NCI-H1105 (cell line): ENCODE results near the gene ATP6V1C2.

Source experiments
- DNase-seq: peaks from one replicate; lab custom pipeline; 2025; lab: John Stamatoyannopoulos, UW

Gene ATP6V1C2

GRCh38 chr2:10721396-10722251 is at the start of gene ATP6V1C2:
TSS of gene ATP6V1C2 (plus strand) at chr2:10721630. CDS start at chr2:10722850, 1,220 bp downstream.
- DNase-seq: peak; percentile 25

DNA sequence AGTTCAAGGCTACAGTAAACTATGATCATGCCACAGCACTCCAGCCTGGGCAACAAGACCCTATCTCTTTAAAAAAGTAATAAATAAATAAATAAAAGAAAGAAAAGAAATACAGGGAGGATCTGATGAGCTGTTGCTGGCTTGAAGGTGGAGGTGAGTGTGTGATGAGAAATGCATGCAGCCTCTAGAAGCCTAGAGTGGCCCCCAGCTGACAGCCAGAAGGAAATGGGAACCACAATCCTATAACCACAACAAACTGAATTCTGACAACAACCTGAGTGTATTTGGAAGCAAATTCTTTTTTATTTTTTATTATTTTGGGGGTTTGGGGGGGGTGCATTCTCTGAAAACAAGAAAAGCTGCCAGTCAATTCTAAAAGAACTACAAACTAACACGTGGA is 46.3 kb upstream of the ATP6V1C2 start:
- no peak for DNase-seq

DNA sequence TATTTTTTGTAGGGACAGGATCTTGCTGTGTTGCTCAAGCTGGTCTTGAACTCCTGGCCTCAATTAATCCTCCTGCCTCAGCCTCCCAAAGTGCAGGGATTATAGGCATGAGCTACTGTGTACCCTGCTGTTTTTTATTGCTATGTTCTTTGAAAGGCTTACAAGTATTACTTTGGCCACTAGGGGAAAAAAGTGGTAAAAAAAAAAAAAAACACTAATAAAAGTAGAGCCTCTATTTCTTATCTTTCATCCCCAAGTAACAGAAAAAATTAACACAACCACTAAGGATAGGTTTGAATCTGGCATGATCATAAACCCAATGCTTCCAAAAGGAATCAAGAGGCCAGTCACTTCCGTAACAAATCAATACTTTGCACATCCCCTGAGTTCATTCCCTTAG is 43.2 kb upstream of the ATP6V1C2 start:
- DNase-seq: no peak

GRCh38 chr2:10680214-10680613 is 41.2 kb upstream of the ATP6V1C2 start:
- DNase-seq: no peak

DNA sequence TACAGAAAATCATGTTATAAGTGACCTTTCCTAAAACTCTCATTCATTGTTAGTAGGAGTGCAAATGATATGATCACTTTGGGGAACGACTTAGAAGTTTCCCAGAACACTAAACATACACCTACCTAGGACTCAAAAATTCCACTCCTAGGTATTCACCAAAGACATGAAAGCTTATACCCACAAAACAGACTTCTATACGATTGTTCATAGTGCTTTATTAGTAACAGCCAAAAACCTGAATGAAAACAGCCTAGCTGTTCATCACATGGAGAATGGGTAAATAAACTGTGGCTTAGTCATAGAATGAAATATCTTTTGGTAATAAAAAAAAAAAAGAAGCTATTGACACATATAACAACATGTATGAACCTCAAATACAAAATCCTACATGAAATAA is 40.5 kb upstream of the ATP6V1C2 start:
- DNase-seq: no peak

DNA sequence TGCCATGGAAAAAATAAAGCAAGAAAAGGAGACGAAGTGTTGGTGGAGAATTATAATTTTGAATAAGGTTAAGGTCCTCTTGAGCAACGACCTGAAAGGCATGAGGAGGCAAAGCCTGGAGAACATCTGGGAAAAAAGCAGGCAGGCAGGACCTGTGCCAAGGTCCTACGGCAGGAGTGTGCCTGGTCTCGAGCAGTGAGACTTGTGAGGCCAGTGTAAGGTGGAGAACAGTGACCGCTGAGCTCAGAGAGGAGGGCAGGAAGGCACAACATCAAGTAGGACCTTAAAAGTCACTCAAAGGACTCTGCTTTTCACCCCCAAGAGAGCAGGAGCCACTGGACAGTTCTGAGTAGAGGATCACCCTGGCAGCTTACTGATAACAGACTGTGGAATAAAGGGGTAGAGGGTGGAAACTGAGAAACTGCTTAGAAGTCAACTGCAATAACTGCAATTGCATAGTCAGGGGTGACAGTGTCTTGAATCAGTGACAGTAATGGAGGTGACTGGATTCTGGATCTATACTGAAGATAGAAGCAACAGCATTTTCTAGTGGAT is 35.2 kb upstream of the ATP6V1C2 start:
- no peak for DNase-seq

- no peak for DNase-seq
Measured at GRCh38 chr2:10688921-10689807, 32.3 kb upstream of the ATP6V1C2 start.

DNA sequence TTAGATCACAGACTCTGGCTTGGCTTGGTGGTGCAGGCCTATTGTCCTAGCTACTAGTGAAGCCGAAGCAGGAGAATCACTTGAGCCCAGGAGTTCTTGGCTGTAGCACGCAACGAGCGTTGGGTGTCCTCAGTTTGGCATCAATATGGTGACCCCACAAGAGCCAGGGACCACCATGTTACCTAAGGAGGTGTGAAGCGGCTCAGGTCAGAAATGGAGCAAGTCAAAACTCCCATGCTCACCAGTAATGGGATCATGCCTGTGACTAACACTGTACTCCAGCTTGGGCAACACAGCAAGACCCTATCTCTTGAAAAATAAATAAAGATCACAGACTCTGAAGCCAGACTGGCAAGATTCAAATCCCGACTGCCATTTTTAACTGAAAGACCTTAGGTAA is 29.9 kb upstream of the ATP6V1C2 start:
- no peak for DNase-seq

- no peak for DNase-seq
Measured at GRCh38 chr2:10700078-10700803, 21.2 kb upstream of the ATP6V1C2 start.

DNA sequence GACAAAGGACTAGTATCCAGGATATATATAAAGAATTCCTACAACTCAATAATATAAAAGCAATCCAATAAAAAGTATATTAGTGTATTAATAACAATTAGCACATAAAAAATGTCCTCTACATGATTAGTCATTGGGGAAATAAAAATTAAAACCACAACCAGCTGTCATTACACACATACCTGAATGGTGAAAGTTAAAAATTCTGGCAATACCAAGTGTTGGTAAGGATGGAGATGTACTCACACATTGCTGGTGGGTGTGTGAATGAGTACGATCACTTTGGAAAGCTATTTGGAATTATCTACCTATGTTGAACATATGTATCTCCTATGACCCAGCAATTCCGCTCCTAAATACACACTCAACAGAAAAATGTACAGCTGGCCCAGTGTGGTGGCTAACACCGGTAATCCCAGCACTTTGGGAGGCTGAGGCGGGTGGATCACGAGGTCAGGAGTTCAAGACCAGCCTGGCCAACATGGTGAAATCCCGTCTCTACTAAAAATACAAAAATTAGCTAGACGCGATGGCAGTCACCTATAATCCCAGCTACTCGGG is 17.3 kb upstream of the ATP6V1C2 start:
- no peak for DNase-seq

DNA sequence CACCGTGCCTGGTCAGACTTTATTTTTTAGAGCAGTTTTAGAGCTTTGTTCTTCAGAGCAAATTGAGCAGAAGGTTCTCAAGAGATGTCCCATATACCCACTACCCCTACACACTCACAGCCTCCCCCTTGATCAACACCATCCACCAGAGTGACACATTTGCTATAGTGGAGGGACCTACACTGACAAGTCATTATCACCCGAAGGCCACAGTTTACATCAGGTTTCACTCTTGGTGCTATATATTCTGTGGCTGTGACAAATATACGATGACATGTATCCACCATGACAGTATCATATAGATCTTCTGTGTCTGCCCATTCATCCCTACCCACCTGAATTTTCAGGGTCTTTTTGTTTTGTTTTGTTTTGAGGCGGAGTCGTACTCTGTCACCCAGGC is 15.4 kb upstream of the ATP6V1C2 start:
- DNase-seq: no peak

- no peak for DNase-seq
Measured at GRCh38 chr2:10707831-10708230, 13.6 kb upstream of the ATP6V1C2 start.

GRCh38 chr2:10709290-10709939 is 12.0 kb upstream of the ATP6V1C2 start:
- DNase-seq: peak; percentile 10

GRCh38 chr2:10712185-10712809 is 9.1 kb upstream of the ATP6V1C2 start:
- no peak for DNase-seq

DNA sequence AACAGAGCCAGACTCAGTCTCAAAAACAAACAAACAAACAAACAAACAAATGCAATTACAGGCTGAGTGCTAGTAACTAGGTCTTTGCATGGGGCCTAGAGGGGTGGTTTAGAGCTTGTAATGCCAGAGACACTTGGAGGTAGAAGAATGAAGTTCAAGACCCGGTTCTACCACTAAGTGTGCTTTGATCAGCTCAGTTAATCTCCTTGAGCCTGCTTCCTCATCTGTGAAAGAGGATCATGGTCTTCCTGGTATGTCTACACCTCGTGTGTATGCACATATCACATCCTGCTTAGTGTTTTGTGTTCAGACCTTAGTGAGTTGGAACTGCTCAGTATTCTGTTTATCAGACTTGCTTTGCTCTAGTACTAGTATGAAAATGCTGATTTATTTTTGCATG is 4.8 kb upstream of the ATP6V1C2 start:
- DNase-seq: no peak

GRCh38 chr2:10717628-10718027 is 3.8 kb upstream of the ATP6V1C2 start:
- no peak for DNase-seq

GRCh38 chr2:10720306-10720705 is 1.1 kb upstream of the ATP6V1C2 start:
- no peak for DNase-seq

DNA sequence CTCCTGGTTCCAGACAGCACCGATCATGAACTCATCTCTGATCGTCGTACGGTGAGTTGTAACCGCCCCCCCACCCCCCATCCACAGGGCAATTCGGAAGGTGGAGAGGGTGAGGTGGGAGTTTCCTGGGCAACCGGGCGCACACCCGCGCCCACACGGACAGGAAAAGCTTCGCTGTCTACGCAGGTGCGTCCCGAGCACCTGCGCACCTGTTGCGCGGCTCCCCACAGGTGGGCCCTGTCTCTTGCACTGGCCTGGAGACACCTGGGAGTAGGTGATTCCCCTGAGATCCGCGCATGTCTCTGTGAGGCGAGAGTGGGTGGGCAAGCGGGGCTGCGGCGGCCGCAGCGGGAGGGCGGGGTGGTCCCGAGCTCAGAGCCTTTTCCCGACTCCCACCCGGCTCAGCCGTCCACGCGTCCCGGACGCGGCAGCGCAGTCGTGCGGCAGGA is 459 bp upstream of the ATP6V1C2 start:
- peak; percentile 52 for DNase-seq

- no peak for DNase-seq
Measured at GRCh38 chr2:10722252-10722825, 909 bp downstream of the ATP6V1C2 start.

- no peak for DNase-seq
Measured at GRCh38 chr2:10732924-10733565, 11.6 kb downstream of the ATP6V1C2 start.
